WTC11 (cell line): ENCODE data around the gene TMEM269. TPM values are rescaled to one million over a fixed set of nuclear protein-coding genes. Genes with fewer than 3 reads are reported as not detected.
A peak's percentile ranks its signal among the peaks of the same experiment; 100 is the strongest.

ENCODE experiments used
- ATAC-seq: fragments of 200-7000 bp; cut with Tn5 transposase; 2 replicates; pipeline ENCODE4 v1.10.0; 2021; ENCODE audit warnings: mild to moderate bottlenecking, moderate library complexity
- CTCF ChIA-PET: fragments of 300-600 bp; sonication (Branson Sonifier 250); formaldehyde crosslinking; loops from one replicate; lab custom pipeline; 2021; ENCODE audit warnings: antibody characterized with exemption; lab: Charles Lee
- POLR2A ChIA-PET: fragments of 350-600 bp; sonication (Branson Sonifier 250); formaldehyde crosslinking; loops from one replicate; lab custom pipeline; 2021; ENCODE audit warnings: antibody characterized with exemption; lab: Charles Lee
- DNase-seq: peaks from one replicate; pipeline ENCODE4 v3.0.0; 2021; ENCODE audit warnings: low spot score
- H3K27ac Mint-ChIP-seq: 2 replicates; pipeline ENCODE4 v1.8.0; 2021; ENCODE audit warnings: mixed read lengths
- H3K27me3 Mint-ChIP-seq: 2 replicates; pipeline ENCODE4 v1.8.0; 2021; ENCODE audit warnings: low read depth, mild to moderate bottlenecking, moderate library complexity, mixed read lengths
- H3K36me3 Mint-ChIP-seq: 2 replicates; pipeline ENCODE4 v1.8.0; 2021; ENCODE audit warnings: mixed read lengths
- H3K4me1 Mint-ChIP-seq: 2 replicates; pipeline ENCODE4 v1.8.0; 2022; ENCODE audit warnings: mixed read lengths
- H3K4me3 Mint-ChIP-seq: 2 replicates; pipeline ENCODE4 v1.8.0; 2021; ENCODE audit warnings: mild to moderate bottlenecking, moderate library complexity, mixed read lengths
- H3K9me3 Mint-ChIP-seq: 2 replicates; pipeline ENCODE4 v1.8.0; 2021; ENCODE audit warnings: mixed read lengths
- ATF1 ChIP-seq: sonication (generic); formaldehyde crosslinking; IDR thresholded peaks from 2 replicates; pipeline ENCODE4 v1.8.1; 2023; ENCODE audit warnings: mild to moderate bottlenecking, moderate library complexity, missing genetic modification reagents
- CREB1 ChIP-seq: sonication (generic); formaldehyde crosslinking; IDR thresholded peaks from 2 replicates; pipeline ENCODE4 v1.8.0; 2023; ENCODE audit warnings: mild to moderate bottlenecking, missing genetic modification reagents
- FOXK1 ChIP-seq: sonication (generic); formaldehyde crosslinking; IDR thresholded peaks from 2 replicates; pipeline ENCODE4 v1.8.0; 2022; ENCODE audit warnings: mild to moderate bottlenecking, moderate library complexity, missing genetic modification reagents
- FOXP1 ChIP-seq: sonication (generic); formaldehyde crosslinking; IDR thresholded peaks from 2 replicates; pipeline ENCODE4 v1.8.0; 2022; ENCODE audit warnings: missing genetic modification reagents, mild to moderate bottlenecking, moderate library complexity, borderline replicate concordance
- HMGA2 ChIP-seq: fragments of 250-450 bp; sonication (Bioruptor Pico); IDR thresholded peaks from 2 replicates; pipeline ENCODE4 v1.4.0; 2021; ENCODE audit warnings: mild to moderate bottlenecking, moderate library complexity
- IRF2 ChIP-seq: sonication (generic); formaldehyde crosslinking; IDR thresholded peaks from 2 replicates; pipeline ENCODE4 v1.8.0; 2022; ENCODE audit warnings: low read depth, missing genetic modification reagents, borderline replicate concordance
- JAZF1 ChIP-seq: fragments of 250-450 bp; sonication (Bioruptor Pico); IDR thresholded peaks from 2 replicates; pipeline ENCODE4 v1.9.0; 2021; ENCODE audit warnings: moderate library complexity, mild to moderate bottlenecking, inconsistent platforms
- NFYB ChIP-seq: sonication (generic); formaldehyde crosslinking; conservative IDR thresholded peaks from 2 replicates; pipeline ENCODE4 v1.8.0; 2022; ENCODE audit warnings: low read depth, missing genetic modification reagents
- SOX15 ChIP-seq: fragments of 250-450 bp; sonication (Bioruptor Pico); IDR thresholded peaks from 2 replicates; pipeline ENCODE4 v1.9.0; 2021; ENCODE audit warnings: mild to moderate bottlenecking
- TCF7 ChIP-seq: sonication (generic); formaldehyde crosslinking; IDR thresholded peaks from 2 replicates; pipeline ENCODE4 v1.8.0; 2022; ENCODE audit warnings: mild to moderate bottlenecking, low read depth, missing genetic modification reagents, moderate library complexity
- TEAD1 ChIP-seq: sonication (generic); formaldehyde crosslinking; IDR thresholded peaks from 2 replicates; pipeline ENCODE4 v1.8.0; 2022; ENCODE audit warnings: mild to moderate bottlenecking, missing genetic modification reagents
- TP53 ChIP-seq: sonication (generic); formaldehyde crosslinking; IDR thresholded peaks from 2 replicates; pipeline ENCODE4 v1.8.1; 2023; ENCODE audit warnings: mild to moderate bottlenecking, missing genetic modification reagents
- ZBTB21 ChIP-seq: sonication (generic); formaldehyde crosslinking; IDR thresholded peaks from 2 replicates; pipeline ENCODE4 v1.8.1; 2023; ENCODE audit warnings: mild to moderate bottlenecking, missing genetic modification reagents, borderline replicate concordance
- ZNF138 ChIP-seq: sonication (generic); formaldehyde crosslinking; conservative IDR thresholded peaks from 2 replicates; pipeline ENCODE4 v1.8.1; 2022; ENCODE audit warnings: mild to moderate bottlenecking, moderate library complexity, missing genetic modification reagents
- ZNF219 ChIP-seq: sonication (generic); formaldehyde crosslinking; IDR thresholded peaks from 2 replicates; pipeline ENCODE4 v1.8.0; 2023; ENCODE audit warnings: missing genetic modification reagents, mild to moderate bottlenecking, borderline replicate concordance
- ZNF263 ChIP-seq: sonication (generic); formaldehyde crosslinking; IDR thresholded peaks from 2 replicates; pipeline ENCODE4 v1.8.1; 2022; ENCODE audit warnings: low read depth, mild to moderate bottlenecking, moderate library complexity, missing genetic modification reagents
- ZNF416 ChIP-seq: fragments of 250-450 bp; sonication (Bioruptor Pico); IDR thresholded peaks from 2 replicates; pipeline ENCODE4 v1.9.0; 2021; ENCODE audit warnings: mild to moderate bottlenecking, inconsistent platforms
- total RNA-seq: library from RNA; stranded (reverse); gene quantifications from 3 replicates; pipeline ENCODE4 v1.2.3, GENCODE V29; 2021
- TF ChIP-seq, protein P1 (sequence below): sonication (generic); formaldehyde crosslinking; IDR thresholded peaks from 2 replicates; pipeline ENCODE4 v1.8.1; 2022; ENCODE audit warnings: low read depth, missing genetic modification reagents, borderline replicate concordance
- TF ChIP-seq, protein P2 (sequence below): sonication (generic); formaldehyde crosslinking; IDR thresholded peaks from 2 replicates; pipeline ENCODE4 v1.8.1; 2023; ENCODE audit warnings: mild to moderate bottlenecking, missing genetic modification reagents, moderate library complexity
- TF ChIP-seq, protein P3 (sequence below): sonication (generic); formaldehyde crosslinking; IDR thresholded peaks from 2 replicates; pipeline ENCODE4 v1.8.1; 2023; ENCODE audit warnings: mild to moderate bottlenecking, missing genetic modification reagents
- TF ChIP-seq, protein P4 (sequence below): sonication (generic); formaldehyde crosslinking; IDR thresholded peaks from 2 replicates; pipeline ENCODE4 v1.8.0; 2022; ENCODE audit warnings: mild to moderate bottlenecking, missing genetic modification reagents
- TF ChIP-seq, protein P5 (sequence below): fragments of 250-450 bp; sonication (Bioruptor Pico); IDR thresholded peaks from 2 replicates; pipeline ENCODE4 v1.9.0; 2021; ENCODE audit warnings: mild to moderate bottlenecking, borderline replicate concordance
- TF ChIP-seq, protein P6 (sequence below): sonication (generic); formaldehyde crosslinking; IDR thresholded peaks from 2 replicates; pipeline ENCODE4 v1.8.1; 2023; ENCODE audit warnings: mild to moderate bottlenecking, moderate library complexity, missing genetic modification reagents
- TF ChIP-seq, protein P7 (sequence below): sonication (generic); formaldehyde crosslinking; IDR thresholded peaks from 2 replicates; pipeline ENCODE4 v1.8.1; 2022; ENCODE audit warnings: mild to moderate bottlenecking, missing genetic modification reagents, moderate library complexity, borderline replicate concordance

TMEM269 gene
- total RNA-seq, 1 experiment from 2014 or later = 0.57 TPM

DNA sequence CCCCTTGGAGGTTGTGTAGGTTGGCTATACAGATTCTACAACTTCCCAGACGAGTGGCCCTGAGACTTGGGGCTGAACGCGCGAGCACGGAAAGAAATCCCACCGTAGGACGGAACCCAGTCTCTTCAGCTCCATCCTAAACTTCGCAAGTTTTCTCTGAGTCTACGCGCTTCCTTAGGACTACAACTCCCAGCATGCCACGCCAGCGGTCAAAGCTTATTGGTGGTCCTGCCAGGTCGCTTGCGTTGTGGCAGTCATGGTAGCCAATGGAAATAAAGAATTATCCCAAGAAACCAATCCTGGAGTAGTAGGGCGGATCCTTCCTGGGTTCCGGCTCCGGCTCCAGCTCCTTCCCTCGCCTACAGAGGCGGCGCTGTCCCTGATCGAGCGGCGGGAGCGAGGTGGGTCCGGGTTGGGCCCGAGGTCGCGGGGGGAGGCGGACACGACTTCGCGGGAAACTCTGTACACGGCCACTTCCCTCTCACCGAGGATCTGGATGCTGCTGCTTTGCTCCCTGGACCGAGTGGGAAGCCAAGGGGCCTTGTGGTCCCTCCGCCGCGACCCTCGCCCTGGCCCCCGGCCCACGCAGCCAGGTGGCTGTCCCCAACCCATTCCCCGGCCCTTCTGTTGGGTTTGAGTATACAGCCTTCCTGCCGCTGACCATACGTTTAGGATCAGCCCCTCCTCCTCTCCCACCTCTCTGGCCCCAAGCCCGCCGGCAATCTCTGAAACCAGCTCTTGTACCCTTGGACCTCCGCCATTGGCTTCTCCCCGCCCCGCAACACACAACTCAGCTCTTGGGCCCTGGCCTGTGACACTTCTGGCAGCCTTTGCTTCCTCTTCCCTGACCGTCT is 61.7 kb downstream of the TMEM269 start, which contains the start of gene ZNF691 (continued):
- TF ChIP-seq FOXK1 (CRISPR knock-in tag) (0 out of 2 replicates have a peak, but pooled peaks have one; percentile 8), TEAD1 (no peak), SOX15 (no peak), HMGA2 (no peak), ZBTB21 (CRISPR knock-in tag) (no peak), TP53 (CRISPR knock-in tag) (no peak), NFYB (CRISPR knock-in tag) (peak; percentile 99), CREB1 (CRISPR knock-in tag) (no peak)
- TF ChIP-seq, protein P1, sequence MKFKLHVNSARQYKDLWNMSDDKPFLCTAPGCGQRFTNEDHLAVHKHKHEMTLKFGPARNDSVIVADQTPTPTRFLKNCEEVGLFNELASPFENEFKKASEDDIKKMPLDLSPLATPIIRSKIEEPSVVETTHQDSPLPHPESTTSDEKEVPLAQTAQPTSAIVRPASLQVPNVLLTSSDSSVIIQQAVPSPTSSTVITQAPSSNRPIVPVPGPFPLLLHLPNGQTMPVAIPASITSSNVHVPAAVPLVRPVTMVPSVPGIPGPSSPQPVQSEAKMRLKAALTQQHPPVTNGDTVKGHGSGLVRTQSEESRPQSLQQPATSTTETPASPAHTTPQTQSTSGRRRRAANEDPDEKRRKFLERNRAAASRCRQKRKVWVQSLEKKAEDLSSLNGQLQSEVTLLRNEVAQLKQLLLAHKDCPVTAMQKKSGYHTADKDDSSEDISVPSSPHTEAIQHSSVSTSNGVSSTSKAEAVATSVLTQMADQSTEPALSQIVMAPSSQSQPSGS = no peak
- TF ChIP-seq, protein P2, sequence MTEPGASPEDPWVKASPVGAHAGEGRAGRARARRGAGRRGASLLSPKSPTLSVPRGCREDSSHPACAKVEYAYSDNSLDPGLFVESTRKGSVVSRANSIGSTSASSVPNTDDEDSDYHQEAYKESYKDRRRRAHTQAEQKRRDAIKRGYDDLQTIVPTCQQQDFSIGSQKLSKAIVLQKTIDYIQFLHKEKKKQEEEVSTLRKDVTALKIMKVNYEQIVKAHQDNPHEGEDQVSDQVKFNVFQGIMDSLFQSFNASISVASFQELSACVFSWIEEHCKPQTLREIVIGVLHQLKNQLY (CRISPR knock-in tag) = no peak
- TF ChIP-seq, protein P3, sequence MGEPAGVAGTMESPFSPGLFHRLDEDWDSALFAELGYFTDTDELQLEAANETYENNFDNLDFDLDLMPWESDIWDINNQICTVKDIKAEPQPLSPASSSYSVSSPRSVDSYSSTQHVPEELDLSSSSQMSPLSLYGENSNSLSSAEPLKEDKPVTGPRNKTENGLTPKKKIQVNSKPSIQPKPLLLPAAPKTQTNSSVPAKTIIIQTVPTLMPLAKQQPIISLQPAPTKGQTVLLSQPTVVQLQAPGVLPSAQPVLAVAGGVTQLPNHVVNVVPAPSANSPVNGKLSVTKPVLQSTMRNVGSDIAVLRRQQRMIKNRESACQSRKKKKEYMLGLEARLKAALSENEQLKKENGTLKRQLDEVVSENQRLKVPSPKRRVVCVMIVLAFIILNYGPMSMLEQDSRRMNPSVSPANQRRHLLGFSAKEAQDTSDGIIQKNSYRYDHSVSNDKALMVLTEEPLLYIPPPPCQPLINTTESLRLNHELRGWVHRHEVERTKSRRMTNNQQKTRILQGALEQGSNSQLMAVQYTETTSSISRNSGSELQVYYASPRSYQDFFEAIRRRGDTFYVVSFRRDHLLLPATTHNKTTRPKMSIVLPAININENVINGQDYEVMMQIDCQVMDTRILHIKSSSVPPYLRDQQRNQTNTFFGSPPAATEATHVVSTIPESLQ (CRISPR knock-in tag) = no peak
- TF ChIP-seq, protein P4, sequence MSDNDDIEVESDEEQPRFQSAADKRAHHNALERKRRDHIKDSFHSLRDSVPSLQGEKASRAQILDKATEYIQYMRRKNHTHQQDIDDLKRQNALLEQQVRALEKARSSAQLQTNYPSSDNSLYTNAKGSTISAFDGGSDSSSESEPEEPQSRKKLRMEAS = peak; percentile 27
- TF ChIP-seq, protein P5, sequence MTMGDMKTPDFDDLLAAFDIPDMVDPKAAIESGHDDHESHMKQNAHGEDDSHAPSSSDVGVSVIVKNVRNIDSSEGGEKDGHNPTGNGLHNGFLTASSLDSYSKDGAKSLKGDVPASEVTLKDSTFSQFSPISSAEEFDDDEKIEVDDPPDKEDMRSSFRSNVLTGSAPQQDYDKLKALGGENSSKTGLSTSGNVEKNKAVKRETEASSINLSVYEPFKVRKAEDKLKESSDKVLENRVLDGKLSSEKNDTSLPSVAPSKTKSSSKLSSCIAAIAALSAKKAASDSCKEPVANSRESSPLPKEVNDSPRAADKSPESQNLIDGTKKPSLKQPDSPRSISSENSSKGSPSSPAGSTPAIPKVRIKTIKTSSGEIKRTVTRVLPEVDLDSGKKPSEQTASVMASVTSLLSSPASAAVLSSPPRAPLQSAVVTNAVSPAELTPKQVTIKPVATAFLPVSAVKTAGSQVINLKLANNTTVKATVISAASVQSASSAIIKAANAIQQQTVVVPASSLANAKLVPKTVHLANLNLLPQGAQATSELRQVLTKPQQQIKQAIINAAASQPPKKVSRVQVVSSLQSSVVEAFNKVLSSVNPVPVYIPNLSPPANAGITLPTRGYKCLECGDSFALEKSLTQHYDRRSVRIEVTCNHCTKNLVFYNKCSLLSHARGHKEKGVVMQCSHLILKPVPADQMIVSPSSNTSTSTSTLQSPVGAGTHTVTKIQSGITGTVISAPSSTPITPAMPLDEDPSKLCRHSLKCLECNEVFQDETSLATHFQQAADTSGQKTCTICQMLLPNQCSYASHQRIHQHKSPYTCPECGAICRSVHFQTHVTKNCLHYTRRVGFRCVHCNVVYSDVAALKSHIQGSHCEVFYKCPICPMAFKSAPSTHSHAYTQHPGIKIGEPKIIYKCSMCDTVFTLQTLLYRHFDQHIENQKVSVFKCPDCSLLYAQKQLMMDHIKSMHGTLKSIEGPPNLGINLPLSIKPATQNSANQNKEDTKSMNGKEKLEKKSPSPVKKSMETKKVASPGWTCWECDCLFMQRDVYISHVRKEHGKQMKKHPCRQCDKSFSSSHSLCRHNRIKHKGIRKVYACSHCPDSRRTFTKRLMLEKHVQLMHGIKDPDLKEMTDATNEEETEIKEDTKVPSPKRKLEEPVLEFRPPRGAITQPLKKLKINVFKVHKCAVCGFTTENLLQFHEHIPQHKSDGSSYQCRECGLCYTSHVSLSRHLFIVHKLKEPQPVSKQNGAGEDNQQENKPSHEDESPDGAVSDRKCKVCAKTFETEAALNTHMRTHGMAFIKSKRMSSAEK (CRISPR knock-in tag) = no peak

DNA sequence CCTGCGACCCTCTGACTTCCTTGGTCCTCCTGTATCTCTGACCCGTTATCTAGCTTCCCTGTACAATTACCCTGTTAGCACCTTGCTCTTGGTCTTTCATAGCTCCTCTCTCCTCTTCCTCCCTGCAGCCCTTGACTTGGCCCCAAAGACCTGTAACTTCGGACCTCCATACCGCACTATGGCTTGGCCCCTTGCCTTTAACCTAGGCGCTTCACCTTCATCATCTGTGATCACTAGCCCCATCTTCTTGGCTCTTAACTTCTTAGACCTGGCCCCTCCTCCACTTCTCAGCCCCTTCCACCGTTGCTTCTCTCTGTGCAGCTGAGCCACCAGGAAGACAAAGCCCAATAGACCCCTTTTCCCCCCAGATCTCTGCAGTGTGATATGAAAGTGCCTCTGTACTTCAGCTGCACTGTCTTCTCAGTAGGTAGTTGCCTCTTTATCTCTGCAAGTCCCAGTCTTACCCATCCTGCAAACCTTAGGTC is 62.4 kb downstream of the TMEM269 start:
- Mint-ChIP-seq H3K27ac (peak overlapping the region; percentile 19), H3K4me1 (peaks cover 24% of the 10 kb centered on the region), H3K27me3 (no peaks in the 10 kb centered on the region; the same call in 1 of the 2 replicates), H3K4me3 (peak overlapping the region; percentile 95), H3K36me3 (peaks cover 35% of the 10 kb centered on the region), H3K9me3 (no peaks in the 10 kb centered on the region; the same call in 1 of the 2 replicates)
- ChIA-PET CTCF (interaction anchor here (0.6 to 3.3 kb wide), 15 partner anchors 9 to 1088 kb away, joined by 3 to 21 read pairs (median 5); partner anchors contain the start of genes ERMAP and SVBP), POLR2A (interaction anchor here (0.6 to 1.3 kb wide), 5 partner anchors 26 to 953 kb away, joined by 3 to 7 read pairs (median 3); no protein-coding TSS in a partner anchor)
- ATAC-seq = no peak
- DNase-seq = no peak
- TF ChIP-seq, protein P6, sequence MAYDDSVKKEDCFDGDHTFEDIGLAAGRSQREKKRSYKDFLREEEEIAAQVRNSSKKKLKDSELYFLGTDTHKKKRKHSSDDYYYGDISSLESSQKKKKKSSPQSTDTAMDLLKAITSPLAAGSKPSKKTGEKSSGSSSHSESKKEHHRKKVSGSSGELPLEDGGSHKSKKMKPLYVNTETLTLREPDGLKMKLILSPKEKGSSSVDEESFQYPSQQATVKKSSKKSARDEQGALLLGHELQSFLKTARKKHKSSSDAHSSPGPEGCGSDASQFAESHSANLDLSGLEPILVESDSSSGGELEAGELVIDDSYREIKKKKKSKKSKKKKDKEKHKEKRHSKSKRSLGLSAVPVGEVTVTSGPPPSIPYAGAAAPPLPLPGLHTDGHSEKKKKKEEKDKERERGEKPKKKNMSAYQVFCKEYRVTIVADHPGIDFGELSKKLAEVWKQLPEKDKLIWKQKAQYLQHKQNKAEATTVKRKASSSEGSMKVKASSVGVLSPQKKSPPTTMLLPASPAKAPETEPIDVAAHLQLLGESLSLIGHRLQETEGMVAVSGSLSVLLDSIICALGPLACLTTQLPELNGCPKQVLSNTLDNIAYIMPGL = no peak
- TF ChIP-seq FOXP1 (CRISPR knock-in tag) = no peak
- no peak for TF ChIP-seq ZNF263 (CRISPR knock-in tag)
- TF ChIP-seq, protein P7, sequence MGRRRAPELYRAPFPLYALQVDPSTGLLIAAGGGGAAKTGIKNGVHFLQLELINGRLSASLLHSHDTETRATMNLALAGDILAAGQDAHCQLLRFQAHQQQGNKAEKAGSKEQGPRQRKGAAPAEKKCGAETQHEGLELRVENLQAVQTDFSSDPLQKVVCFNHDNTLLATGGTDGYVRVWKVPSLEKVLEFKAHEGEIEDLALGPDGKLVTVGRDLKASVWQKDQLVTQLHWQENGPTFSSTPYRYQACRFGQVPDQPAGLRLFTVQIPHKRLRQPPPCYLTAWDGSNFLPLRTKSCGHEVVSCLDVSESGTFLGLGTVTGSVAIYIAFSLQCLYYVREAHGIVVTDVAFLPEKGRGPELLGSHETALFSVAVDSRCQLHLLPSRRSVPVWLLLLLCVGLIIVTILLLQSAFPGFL = no peak
- TF ChIP-seq ATF1 (CRISPR knock-in tag) = no peak
- TF ChIP-seq ZNF219 = no peak
- no peak for TF ChIP-seq ZNF416 (CRISPR knock-in tag)
- TF ChIP-seq ZNF138 (CRISPR knock-in tag) = no peak
- no peak for TF ChIP-seq IRF2
- no peak for TF ChIP-seq JAZF1 (CRISPR knock-in tag)
- TF ChIP-seq TCF7 (CRISPR knock-in tag) = no peak
